Gastrocnemius medialis (tissue), 4 donors: ENCODE data around the gene KRTAP6-1. TPM values are rescaled to one million over a fixed set of nuclear protein-coding genes. Genes with fewer than 3 reads are reported as not detected.

ENCODE experiments used
- ATAC-seq, 2 donors: fragments of 150-250 bp; one replicate each; pipeline ENCODE4 v1.9.1; 2016
- DNase-seq, 2 donors: peaks; one replicate each; pipeline ENCODE4 v3.0.0-alpha.2; 2019
- H3K27ac ChIP-seq, 4 donors: fragments of 200-600 bp; sonication (generic); 1 replicate in 1 of 4; 2 replicates in 3 of 4; pipeline ENCODE4 v1.5.1; 2016 to 2018; ENCODE audit warnings: mild to moderate bottlenecking in 2 of 4, moderate library complexity in 1 of 4
- H3K27me3 ChIP-seq, 3 donors: fragments of 200-600 bp; sonication (generic) in 2 of 3; 1 replicate in 1 of 3; 2 replicates in 2 of 3; pipeline versions ENCODE4 v1.5.1 to v1.6.0; 2016 to 2019; ENCODE audit warnings: mild to moderate bottlenecking in 1 of 3, moderate library complexity in 1 of 3
- H3K36me3 ChIP-seq, 2 donors: fragments of 200-600 bp; sonication (generic) in 1 of 2; one replicate each; pipeline ENCODE4 v1.5.1; 2017 to 2018
- H3K4me1 ChIP-seq, 2 donors: fragments of 200-600 bp; sonication (generic) in 1 of 2; one replicate each; pipeline ENCODE4 v1.5.1; 2016 to 2017; ENCODE audit warnings: mild to moderate bottlenecking in 2 of 2
- H3K4me3 ChIP-seq, 4 donors: fragments of 200-600 bp; sonication (generic) in 3 of 4; 1 replicate in 1 of 4; 2 replicates in 3 of 4; pipeline ENCODE4 v1.5.1; 2016 to 2019; ENCODE audit warnings: mild to moderate bottlenecking in 2 of 4
- H3K9me3 ChIP-seq, 3 donors: fragments of 200-600 bp; sonication (generic) in 2 of 3; 1 replicate in 1 of 3; 2 replicates in 2 of 3; pipeline ENCODE4 v1.5.1; 2016 to 2019
- CTCF ChIP-seq, 5 experiments: fragments of 450-650 bp in 3 of 5; fragments of 200-600 bp in 2 of 5; sonication (generic) in 2 of 5; IDR thresholded peaks in 4 of 5; conservative IDR thresholded peaks in 1 of 5; 1 replicate in 4 of 5; 2 replicates in 1 of 5; pipeline ENCODE4 v1.5.1; 2016 to 2019; ENCODE audit warnings: antibody characterized with exemption in 5 of 5, mild to moderate bottlenecking in 3 of 5, moderate library complexity in 3 of 5
- POLR2A ChIP-seq, 2 donors: fragments of 450-650 bp; IDR thresholded peaks; one replicate each; pipeline ENCODE4 v1.6.1; 2017; ENCODE audit warnings: antibody characterized with exemption in 2 of 2, mild to moderate bottlenecking in 2 of 2, moderate library complexity in 2 of 2
- in situ Hi-C, 4 donors: fragments of 200-750 bp; cut with MboI; loops; one replicate each; pipeline versions ENCODE4 v1.15.0 to v1.8.0; 2017; ENCODE audit warnings: low sequenced_read_pairs in 4 of 4
- intact Hi-C: fragments of 100-400 bp; cut with DNase I; formaldehyde crosslinking; loops from one replicate; pipeline ENCODE4 v1.15.1; 2023; ENCODE audit warnings: low total_unique reads
- total RNA-seq, 4 donors: library from RNA; depleted of rRNA; stranded (reverse); fragments of >200 nt; gene quantifications; one replicate each; pipeline versions ENCODE4 v1.1.0 to v1.2.3, GENCODE V29; 2016

The KRTAP6-1 gene
- total RNA-seq, 4 donors from 2014 or later = not detected

GRCh38 chr21:30605968-30606367 lies 7.8 kb downstream of the KRTAP6-1 start:
- ATAC-seq = no peak
- intact Hi-C loops (no loop called here), in situ Hi-C loops (no loop called here)

GRCh38 chr21:30600787-30601186 lies 12.9 kb downstream of the KRTAP6-1 start, which contains the start of gene KRTAP22-1:
KRTAP22-1 (plus strand) TSS chr21:30601087.
- ATAC-seq (no peak), DNase-seq (no peak)
- in situ Hi-C loops (no loop called here), intact Hi-C loops (no loop called here)
- Histone ChIP-seq H3K4me1 (no peaks in the 10 kb centered on the region), H3K4me3 (no peak within 1 kb of the TSS), H3K27ac (no peak within 1 kb of the TSS), H3K9me3 (no peaks in the 10 kb centered on the region), H3K27me3 (no peaks in the 10 kb centered on the region), H3K36me3 (no peaks in the 10 kb centered on the region)
- TF ChIP-seq CTCF (IDR thresholded peaks at IDR 0.05 in 4 of 5, conservative IDR thresholded peaks at IDR 0.05 in 1 of 5) (no peak), POLR2A (IDR thresholded peaks at IDR 0.05) (no peak)

More at GRCh38 chr21:30605968-30606367, 7.8 kb downstream of the KRTAP6-1 start:
- no peak for TF ChIP-seq POLR2A (IDR thresholded peaks at IDR 0.05)
- TF ChIP-seq CTCF (IDR thresholded peaks at IDR 0.05 in 4 of 5, conservative IDR thresholded peaks at IDR 0.05 in 1 of 5) = no peak
- Histone ChIP-seq H3K4me1 (no peaks in the 10 kb centered on the region), H3K27ac (no peak overlapping the region), H3K4me3 (no peak overlapping the region), H3K36me3 (no peaks in the 10 kb centered on the region), H3K27me3 (no peaks in the 10 kb centered on the region), H3K9me3 (no peaks in the 10 kb centered on the region)
- DNase-seq = no peak

GRCh38 chr21:30598802-30599201 lies 14.9 kb downstream of the KRTAP6-1 start, which contains the start of gene KRTAP6-2:
KRTAP6-2 (minus strand) TSS chr21:30598902; CDS start chr21:30598874, 28 bp downstream.
- ATAC-seq (no peak), DNase-seq (no peak)
- Histone ChIP-seq H3K27me3 (no peaks in the 10 kb centered on the region), H3K36me3 (no peaks in the 10 kb centered on the region), H3K4me1 (no peaks in the 10 kb centered on the region), H3K27ac (no peak within 1 kb of the TSS), H3K4me3 (no peak within 1 kb of the TSS), H3K9me3 (no peaks in the 10 kb centered on the region)
- intact Hi-C loops = no loop called here
- in situ Hi-C loops = no loop called here
- TF ChIP-seq POLR2A (IDR thresholded peaks at IDR 0.05) (no peak), CTCF (IDR thresholded peaks at IDR 0.05 in 4 of 5, conservative IDR thresholded peaks at IDR 0.05 in 1 of 5) (no peak)

- Histone ChIP-seq H3K4me1 (no peaks in the 10 kb centered on the region), H3K9me3 (no peaks in the 10 kb centered on the region), H3K4me3 (no peak within 1 kb of the TSS), H3K36me3 (no peaks in the 10 kb centered on the region), H3K27me3 (no peaks in the 10 kb centered on the region), H3K27ac (no peak within 1 kb of the TSS)
- in situ Hi-C loops = no loop called here
- TF ChIP-seq POLR2A (IDR thresholded peaks at IDR 0.05) = no peak
- TF ChIP-seq CTCF (IDR thresholded peaks at IDR 0.05 in 4 of 5, conservative IDR thresholded peaks at IDR 0.05 in 1 of 5) = no peak
- DNase-seq (no peak), ATAC-seq (no peak)
- intact Hi-C loops = no loop called here
Measured at GRCh38 chr21:30592140-30592539, 21.6 kb downstream of the KRTAP6-1 start, which contains the start of gene KRTAP6-3. KRTAP6-3 (plus strand) TSS chr21:30592440; CDS start chr21:30592446, 6 bp downstream.

GRCh38 chr21:30590297-30590696 lies 23.4 kb downstream of the KRTAP6-1 start, which contains the start of gene KRTAP22-2:
KRTAP22-2 (minus strand) TSS chr21:30590397.
- no peak for DNase-seq
- ATAC-seq = no peak
- H3K4me1 ChIP-seq = no peaks in the 10 kb centered on the region
- no peak for TF ChIP-seq CTCF (IDR thresholded peaks at IDR 0.05 in 4 of 5, conservative IDR thresholded peaks at IDR 0.05 in 1 of 5)
- TF ChIP-seq POLR2A (IDR thresholded peaks at IDR 0.05) = no peak
- in situ Hi-C loops (no loop called here), intact Hi-C loops (no loop called here)
- no peaks in the 10 kb centered on the region for H3K36me3 ChIP-seq
- H3K4me3 ChIP-seq = no peak within 1 kb of the TSS
- no peaks in the 10 kb centered on the region for H3K27me3 ChIP-seq
- no peak within 1 kb of the TSS for H3K27ac ChIP-seq
- H3K9me3 ChIP-seq = no peaks in the 10 kb centered on the region
